H1 (cell line): ENCODE data around the gene IL1RAP. TPM values are rescaled to one million over a fixed set of nuclear protein-coding genes. Genes with fewer than 3 reads are reported as not detected.
"Not testable (repeated sequence)": the region's sequence is repeated elsewhere in the genome, so short reads cannot be mapped to it uniquely, and the experiment has no call there.

ENCODE experiments used
- CTCF ChIA-PET: fragments of 300-600 bp; sonication (Branson Sonifier 250); formaldehyde crosslinking; loops from one replicate; lab custom pipeline; 2021; ENCODE audit not compliant: partially characterized antibody; lab: Charles Lee
- POLR2A ChIA-PET: fragments of 300-600 bp; sonication (Branson Sonifier 250); formaldehyde crosslinking; loops from one replicate; lab custom pipeline; 2021; ENCODE audit warnings: inconsistent platforms; ENCODE audit not compliant: partially characterized antibody; lab: Charles Lee
- DNase-seq, 2 experiments: peaks; one replicate each; pipeline versions ENCODE4 v3.0.0 to v3.0.0-alpha.2; 2010 to 2022; ENCODE audit warnings: low spot score in 2 of 2, low read depth in 1 of 2, mixed read lengths in 1 of 2
- FAIRE-seq: peaks from 2 replicates; lab custom pipeline; 2011; peaks lifted over from hg19 to GRCh38; lab: Jason Lieb, UNC
- H2AFZ ChIP-seq: 2 replicates; pipeline ENCODE4 v1.8.1; 2012; ENCODE audit warnings: low read length, inconsistent platforms
- H2AK5ac ChIP-seq: 2 replicates; pipeline ENCODE4 v1.6.1; 2013; ENCODE audit warnings: low read depth, low read length
- H2BK120ac ChIP-seq: replicated peaks from 2 replicates; pipeline ENCODE3; 2013; ENCODE audit warnings: low read depth, low read length, inconsistent platforms
- H2BK12ac ChIP-seq: 2 replicates; pipeline ENCODE4 v1.6.1; 2013; ENCODE audit warnings: low read depth, low read length
- H2BK15ac ChIP-seq: 2 replicates; pipeline ENCODE4 v1.6.1; 2013; ENCODE audit warnings: low read length
- H2BK20ac ChIP-seq: 2 replicates; pipeline ENCODE4 v1.6.1; 2013; ENCODE audit warnings: low read length
- H2BK5ac ChIP-seq: 2 replicates; pipeline ENCODE4 v1.6.1; 2013; ENCODE audit warnings: low read depth, low read length
- H3K14ac ChIP-seq: 2 replicates; pipeline ENCODE4 v1.6.1; 2013; ENCODE audit warnings: inconsistent platforms; ENCODE audit not compliant: insufficient read length
- H3K18ac ChIP-seq: 2 replicates; pipeline ENCODE4 v1.6.1; 2013; ENCODE audit warnings: low read length; ENCODE audit errors: extremely low read depth
- H3K23ac ChIP-seq: 2 replicates; pipeline ENCODE4 v1.6.1; 2013; ENCODE audit warnings: inconsistent platforms; ENCODE audit not compliant: insufficient read length
- H3K23me2 ChIP-seq: 2 replicates; pipeline ENCODE4 v1.6.1; 2013; ENCODE audit warnings: low read depth, low read length
- H3K27ac ChIP-seq: 2 replicates; pipeline ENCODE4 v1.6.1; 2011; ENCODE audit warnings: low read depth, low read length, inconsistent platforms
- H3K27me3 ChIP-seq, 4 experiments: replicated peaks in 1 of 4; 1 replicate in 1 of 4; 2 replicates in 3 of 4; pipeline versions ENCODE4 v1.6.1 to v1.8.1; 2011 to 2013; ENCODE audit warnings: low read length in 3 of 4, mild to moderate bottlenecking in 3 of 4, inconsistent platforms in 2 of 4, mixed read lengths in 2 of 4, moderate library complexity in 1 of 4; ENCODE audit not compliant: control insufficient read depth in 3 of 4, insufficient read depth in 3 of 4; ENCODE audit errors: extremely low read depth in 1 of 4
- H3K36me3 ChIP-seq, 4 experiments: 2 replicates each; pipeline versions ENCODE4 v1.6.1 to v1.8.1; 2011 to 2013; ENCODE audit warnings: mild to moderate bottlenecking in 4 of 4, low read length in 3 of 4, moderate library complexity in 2 of 4, control low read depth in 1 of 4, inconsistent platforms in 1 of 4; ENCODE audit not compliant: insufficient read depth in 4 of 4, control insufficient read depth in 2 of 4
- H3K4ac ChIP-seq: replicated peaks from 2 replicates; pipeline ENCODE3; 2013; ENCODE audit warnings: low read length, low read depth, mixed read lengths, inconsistent platforms; ENCODE audit not compliant: insufficient read length
- H3K4me1 ChIP-seq, 4 experiments: replicated peaks in 1 of 4; 1 replicate in 1 of 4; 2 replicates in 3 of 4; pipeline versions ENCODE4 v1.6.1 to v1.8.1; 2011 to 2013; ENCODE audit warnings: low read length in 3 of 4, inconsistent platforms in 2 of 4, mixed read lengths in 1 of 4; ENCODE audit not compliant: insufficient read depth in 4 of 4, control insufficient read depth in 3 of 4
- H3K4me2 ChIP-seq, 2 experiments: 2 replicates each; pipeline versions ENCODE4 v1.6.1 to v1.8.1; 2011 to 2013; ENCODE audit warnings: low read depth in 2 of 2, low read length in 2 of 2, control low read depth in 1 of 2, inconsistent platforms in 1 of 2, mild to moderate bottlenecking in 1 of 2; ENCODE audit not compliant: insufficient read depth in 1 of 2
- H3K4me3 ChIP-seq, 4 experiments: fragments of 200-600, 300-600 bp in 1 of 4; sonication (generic), shearing (Covaris generic), sonication (Bioruptor Twin) in 1 of 4; 2 replicates each; pipeline versions ENCODE4 v1.5.1 to v1.8.1; 2011 to 2016; ENCODE audit warnings: low read length in 4 of 4, low read depth in 3 of 4, control low read depth in 2 of 4, inconsistent platforms in 2 of 4, mild to moderate bottlenecking in 2 of 4, mixed read lengths in 1 of 4, moderate library complexity in 1 of 4; ENCODE audit not compliant: insufficient read depth in 2 of 4; ENCODE audit errors: extremely low read depth in 1 of 4
- H3K56ac ChIP-seq: replicated peaks from 2 replicates; pipeline ENCODE3; 2013; ENCODE audit warnings: low read depth, mild to moderate bottlenecking, mixed read lengths, low read length, inconsistent platforms; ENCODE audit not compliant: insufficient read length
- H3K79me1 ChIP-seq: 2 replicates; pipeline ENCODE4 v1.6.1; 2013; ENCODE audit warnings: low read depth, low read length, control low read depth
- H3K79me2 ChIP-seq, 2 experiments: 2 replicates each; pipeline versions ENCODE4 v1.6.1 to v1.8.1; 2012 to 2013; ENCODE audit warnings: low read length in 2 of 2, mild to moderate bottlenecking in 2 of 2, inconsistent platforms in 1 of 2; ENCODE audit not compliant: insufficient read depth in 2 of 2, control insufficient read depth in 1 of 2
- H3K9ac ChIP-seq, 4 experiments: replicated peaks in 1 of 4; 1 replicate in 1 of 4; 2 replicates in 3 of 4; pipeline versions ENCODE4 v1.6.1 to v1.8.1; 2011 to 2013; ENCODE audit warnings: low read depth in 3 of 4, low read length in 3 of 4, control low read depth in 2 of 4, mild to moderate bottlenecking in 2 of 4, moderate library complexity in 2 of 4, inconsistent platforms in 1 of 4; ENCODE audit errors: extremely low read depth in 1 of 4
- H3K9me3 ChIP-seq, 2 experiments: 2 replicates each; pipeline versions ENCODE4 v1.6.1 to v1.8.1; 2012 to 2013; ENCODE audit warnings: mild to moderate bottlenecking in 2 of 2, moderate library complexity in 2 of 2, control low read depth in 1 of 2, inconsistent platforms in 1 of 2, low read depth in 1 of 2, low read length in 1 of 2, mixed read lengths in 1 of 2; ENCODE audit not compliant: insufficient read depth in 2 of 2
- H4K20me1 ChIP-seq, 2 experiments: replicated peaks in 1 of 2; 2 replicates each; pipeline versions ENCODE3 to v1.8.1; 2011 to 2013; ENCODE audit warnings: inconsistent platforms in 2 of 2, low read length in 2 of 2, mild to moderate bottlenecking in 1 of 2; ENCODE audit not compliant: insufficient read depth in 2 of 2, control insufficient read depth in 1 of 2
- H4K5ac ChIP-seq: 2 replicates; pipeline ENCODE4 v1.6.1; 2013; ENCODE audit warnings: low read length, low read depth, mixed read lengths, inconsistent platforms; ENCODE audit not compliant: insufficient read length
- H4K8ac ChIP-seq: 2 replicates; pipeline ENCODE4 v1.8.0; 2013; ENCODE audit warnings: mild to moderate bottlenecking, moderate library complexity, low read length, inconsistent platforms; ENCODE audit not compliant: insufficient read depth; ENCODE audit errors: extremely low read depth
- H4K91ac ChIP-seq: replicated peaks from 2 replicates; pipeline ENCODE3; 2013; ENCODE audit warnings: low read length, mixed read lengths, inconsistent platforms; ENCODE audit not compliant: insufficient read length
- ASH2L ChIP-seq: fragments of 200-600, 300-600 bp; sonication (generic); IDR thresholded peaks from one replicate; pipeline ENCODE4 v1.7.1; 2017; ENCODE audit warnings: low read length
- CBX5 ChIP-seq: fragments of 300-800, 300-1000 bp; sonication (generic); IDR thresholded peaks from 2 replicates; pipeline ENCODE4 v1.7.1; 2016; ENCODE audit warnings: antibody characterized with exemption, low read length, low read depth
- FOSL1 ChIP-seq: IDR thresholded peaks from 2 replicates; pipeline ENCODE4 v1.6.1; 2011; ENCODE audit warnings: mild to moderate bottlenecking, low read depth, low read length, moderate library complexity; ENCODE audit not compliant: insufficient read depth
- RBBP5 ChIP-seq: IDR thresholded peaks from 2 replicates; pipeline ENCODE4 v1.7.1; 2012; ENCODE audit warnings: low read depth, mild to moderate bottlenecking, inconsistent platforms, low read length, moderate library complexity, borderline replicate concordance
- RFX5 ChIP-seq: IDR thresholded peaks from 2 replicates; pipeline ENCODE4 v1.6.1; 2011; ENCODE audit warnings: low read depth, low read length, improper control_type of control experiment, borderline replicate concordance
- SRF ChIP-seq: IDR thresholded peaks from 2 replicates; pipeline ENCODE4 v1.6.1; 2011; ENCODE audit warnings: mild to moderate bottlenecking, low read depth, low read length, moderate library complexity
- USF2 ChIP-seq: IDR thresholded peaks from 2 replicates; pipeline ENCODE4 v1.6.1; 2011; ENCODE audit warnings: low read length, improper control_type of control experiment
- WGBS, 2 experiments: shearing (Covaris generic) in 1 of 2; methylation state at CpG; one replicate each; pipeline versions ENCODE4 v1.1.6 to v1.1.7; 2013 to 2015; ENCODE audit warnings: low lambda C conversion rate in 2 of 2, mixed read lengths in 2 of 2, inconsistent platforms in 1 of 2, low coverage in 1 of 2, missing lambda C conversion rate in 1 of 2; ENCODE audit not compliant: insufficient replicate concordance in 2 of 2, insufficient coverage in 1 of 2, insufficient read length in 1 of 2; ENCODE audit errors: extremely low coverage in 1 of 2, missing lambda C conversion rate in 1 of 2; 5-methylcytosine and 5-hydroxymethylcytosine counted together
- polyA plus RNA-seq, 7 experiments: library from polyadenylated mRNA; depleted of rRNA in 3 of 7; stranded (reverse) in 5 of 7; unstranded in 2 of 7; fragments of >200 nt in 5 of 7; fragments of 200-250 nt in 2 of 7; gene quantifications; 1 replicate in 5 of 7; 2 replicates in 1 of 7; 4 replicates in 1 of 7; pipeline versions ENCODE4 v1.2.1 to v1.2.3, GENCODE V29; 2011 to 2013; ENCODE audit warnings: missing spikeins in 2 of 7, mixed read lengths in 2 of 7
- total RNA-seq: library from RNA; stranded (reverse); fragmentation: NEBNext Ultra II Directional; extraction: Animal tissue kit (Norgen Biotek cat#: 25700); gene quantifications from 2 replicates; pipeline ENCODE4 v1.2.1, GENCODE V29; 2021
- TF ChIP-seq, protein P1 (sequence below): IDR thresholded peaks from 2 replicates; pipeline ENCODE4 v1.6.1; 2012; ENCODE audit warnings: inconsistent platforms

The IL1RAP gene
- total and polyA plus RNA-seq, 2 of the 8 experiments (the other 6 are each of a cell fraction or from before 2014, with no cell fraction given), result 2.4 to 3.9 TPM

DNA sequence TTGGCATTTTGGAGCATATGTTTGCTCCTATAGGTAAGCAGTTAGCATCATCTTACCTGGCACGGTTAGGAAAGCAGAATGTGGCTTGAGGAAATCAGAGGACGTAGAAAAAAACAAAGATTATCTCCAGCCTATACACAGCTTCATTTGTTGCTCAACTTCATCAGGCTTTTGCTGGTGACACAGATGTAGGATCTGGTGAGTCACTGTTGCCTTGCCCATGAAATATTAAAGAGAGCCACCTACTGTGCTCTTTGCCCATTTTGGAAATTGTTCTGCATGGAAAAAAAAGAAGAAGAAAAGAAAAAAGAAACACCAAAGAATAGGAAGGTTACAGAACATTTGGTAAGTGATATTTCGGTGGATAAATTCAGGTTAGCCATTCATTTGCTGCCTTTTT lies 3.8 kb downstream of the IL1RAP start (continued):
- TF ChIP-seq, protein P1, sequence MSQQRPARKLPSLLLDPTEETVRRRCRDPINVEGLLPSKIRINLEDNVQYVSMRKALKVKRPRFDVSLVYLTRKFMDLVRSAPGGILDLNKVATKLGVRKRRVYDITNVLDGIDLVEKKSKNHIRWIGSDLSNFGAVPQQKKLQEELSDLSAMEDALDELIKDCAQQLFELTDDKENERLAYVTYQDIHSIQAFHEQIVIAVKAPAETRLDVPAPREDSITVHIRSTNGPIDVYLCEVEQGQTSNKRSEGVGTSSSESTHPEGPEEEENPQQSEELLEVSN, result no peak
- TF ChIP-seq RBBP5 (no peak), USF2 (no peak), ASH2L (no peak), CBX5 (no peak), SRF (no peak), RFX5 (no peak), FOSL1 (no peak)

DNA sequence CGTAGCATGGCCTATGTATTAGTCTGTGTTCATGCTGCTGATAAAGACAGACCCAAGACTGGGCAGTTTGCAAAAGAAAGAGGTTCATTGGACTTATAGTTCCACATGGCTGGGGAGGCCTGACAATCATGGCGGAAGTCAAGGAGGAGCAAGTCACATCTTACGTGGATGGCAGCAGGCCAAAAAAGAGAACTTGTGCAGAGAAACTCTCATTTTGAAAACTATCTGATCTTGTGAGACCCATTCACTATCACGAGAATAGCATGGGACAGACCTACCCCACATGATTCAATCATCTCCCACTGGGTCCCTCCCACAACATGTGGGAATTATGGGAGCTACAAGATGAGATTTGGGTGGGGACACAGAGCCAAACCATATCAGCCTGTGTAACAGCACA lies 4.6 kb downstream of the IL1RAP start:
- H2AK5ac ChIP-seq, H2BK20ac ChIP-seq, H3K79me2 ChIP-seq, H3K14ac ChIP-seq, H3K4ac ChIP-seq, H3K9me3 ChIP-seq, FAIRE-seq, H4K5ac ChIP-seq, DNase-seq, H2BK12ac ChIP-seq, POLR2A ChIA-PET, H4K20me1 ChIP-seq, H3K9ac ChIP-seq, H3K18ac ChIP-seq, H2AFZ ChIP-seq, H3K4me2 ChIP-seq, H3K36me3 ChIP-seq, H3K4me3 ChIP-seq, H3K79me1 ChIP-seq, H2BK120ac ChIP-seq, H2BK5ac ChIP-seq, H3K56ac ChIP-seq, H3K23ac ChIP-seq, H3K27ac ChIP-seq, H4K91ac ChIP-seq, H3K4me1 ChIP-seq, H4K8ac ChIP-seq, H2BK15ac ChIP-seq: not testable (repeated sequence)
- CTCF ChIA-PET, result interaction anchor here (0.6 kb wide), 1 partner anchor 205 kb away, joined by 3 read pairs; no protein-coding TSS in a partner anchor
- Histone ChIP-seq H3K27me3 (peaks cover 0 to 22% (median 13%) of the 10 kb centered on the region in 4 experiments; a peak in 6 of 7 replicates), H3K23me2 (peaks cover 11% of the 10 kb centered on the region)
- 97% methylated on average over 4 of the region's 4 CpGs; no CpG with 5 or more reads in 1 of the 2 experiments for WGBS, 2 experiments
